HG03521 (cell line): Measurements from ENCODE around the gene KANSL1.
"Not testable (repeated sequence)": the region's sequence is repeated elsewhere in the genome, so short reads cannot be mapped to it uniquely, and the experiment has no call there.

Experiments used
- ATAC-seq: cut with Tn5 transposase; IDR thresholded peaks from one replicate; pipeline ENCODE4 v1.9.1; 2021; ENCODE audit warnings: mild to moderate bottlenecking, moderate library complexity; ENCODE audit not compliant: unreplicated experiment

The KANSL1 gene

GRCh38 chr17:46117850-46118696 is 75.2 kb downstream of the KANSL1 start:
- ATAC-seq, result no peak

GRCh38 chr17:46117117-46117516 is 76.1 kb downstream of the KANSL1 start:
- no peak for ATAC-seq

GRCh38 chr17:46115699-46116098 is 77.5 kb downstream of the KANSL1 start:
- no peak for ATAC-seq

- not testable (repeated sequence) for ATAC-seq
Observed at GRCh38 chr17:46111236-46111635, 82.0 kb downstream of the KANSL1 start.

GRCh38 chr17:46110219-46110618 is 83.0 kb downstream of the KANSL1 start:
- no peak for ATAC-seq

- ATAC-seq, result no peak
Observed at GRCh38 chr17:46109603-46110189, 83.5 kb downstream of the KANSL1 start.

- no peak for ATAC-seq
Observed at GRCh38 chr17:46108550-46109110, 84.6 kb downstream of the KANSL1 start.

- ATAC-seq, result no peak
Observed at GRCh38 chr17:46108120-46108519, 85.1 kb downstream of the KANSL1 start.

- ATAC-seq, result no peak
Observed at GRCh38 chr17:46106966-46107644, 86.1 kb downstream of the KANSL1 start.

- not testable (repeated sequence) for ATAC-seq
Observed at GRCh38 chr17:46102806-46103205, 90.4 kb downstream of the KANSL1 start.

GRCh38 chr17:46101785-46102617 is 91.2 kb downstream of the KANSL1 start:
- not testable (repeated sequence) for ATAC-seq

- ATAC-seq, result no peak
Observed at GRCh38 chr17:46100590-46100989, 92.6 kb downstream of the KANSL1 start.

GRCh38 chr17:46099865-46100264 is 93.4 kb downstream of the KANSL1 start:
- ATAC-seq, result no peak

- ATAC-seq, result no peak
Observed at GRCh38 chr17:46097497-46097896, 95.7 kb downstream of the KANSL1 start.

GRCh38 chr17:46092991-46093390 is 100.2 kb downstream of the KANSL1 start:
- ATAC-seq, result no peak

GRCh38 chr17:46090871-46091270 is 102.4 kb downstream of the KANSL1 start:
- ATAC-seq, result no peak

- ATAC-seq, result no peak
Observed at GRCh38 chr17:46089389-46089965, 103.8 kb downstream of the KANSL1 start.

- ATAC-seq, result no peak
Observed at GRCh38 chr17:46088595-46088994, 104.6 kb downstream of the KANSL1 start.

GRCh38 chr17:46087871-46088270 is 105.4 kb downstream of the KANSL1 start:
- not testable (repeated sequence) for ATAC-seq

GRCh38 chr17:46086821-46087220 is 106.4 kb downstream of the KANSL1 start:
- ATAC-seq, result no peak
